ENCODE data around the gene DBF4B. TPM values are rescaled to one million over a fixed set of nuclear protein-coding genes. Genes with fewer than 3 reads are reported as not detected.

The DBF4B gene
- total and polyA plus RNA-seq, 2 of the 13 experiments (the other 11 are each of a cell fraction or from before 2014, with no cell fraction given) = 11.7 to 13.2 TPM

DNA sequence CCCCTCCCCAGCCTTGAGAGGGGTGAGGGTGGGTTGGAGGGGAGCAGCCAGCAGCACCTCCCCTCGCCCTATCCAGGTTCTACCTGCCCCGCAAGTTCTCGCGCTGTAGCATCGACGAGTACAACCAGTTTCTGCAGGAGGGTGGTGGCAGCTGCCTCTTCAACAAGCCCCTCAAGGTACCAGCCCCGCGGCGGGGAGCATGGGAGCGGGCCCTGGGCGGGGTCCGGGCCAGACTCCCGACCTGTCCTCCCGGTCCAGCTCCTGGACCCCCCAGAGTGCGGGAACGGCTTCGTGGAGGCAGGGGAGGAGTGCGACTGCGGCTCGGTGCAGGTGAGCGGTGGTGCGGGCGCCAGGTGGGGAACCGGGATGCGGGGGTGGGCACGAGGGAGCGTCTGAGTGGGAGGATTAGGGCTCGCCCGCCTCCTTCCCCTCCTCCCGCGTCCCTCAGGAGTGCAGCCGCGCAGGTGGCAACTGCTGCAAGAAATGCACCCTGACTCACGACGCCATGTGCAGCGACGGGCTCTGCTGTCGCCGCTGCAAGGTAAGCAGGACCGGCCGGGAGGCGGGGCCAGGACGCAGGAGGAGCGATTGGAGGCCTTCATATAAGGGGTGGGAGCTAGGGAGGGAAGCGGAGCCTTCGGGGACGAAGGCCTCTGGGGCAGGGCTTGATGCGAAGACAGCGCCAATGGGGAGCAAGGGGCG, 66.8 kb downstream of the DBF4B start (continued):
- TF ChIP-seq ZC3H13 (CRISPR knock-in tag; IDR thresholded peaks at IDR 0.05) (0 out of 2 replicates have a peak, but pooled peaks have one; percentile 58), ZFP36 (IDR thresholded peaks at IDR 0.05; ENCODE audit: borderline replicate concordance, low read depth, low read length, partially characterized antibody) (no peak), ZNF605 (CRISPR knock-in tag; IDR thresholded peaks at IDR 0.05) (peak; percentile 61), EZH2 (conservative IDR thresholded peaks at IDR 0.05; ENCODE audit: low read depth, low read length) (no peak), ZSCAN20 (CRISPR knock-in tag; IDR thresholded peaks at IDR 0.05; ENCODE audit: borderline replicate concordance) (no peak), GPN1 (CRISPR knock-in tag; IDR thresholded peaks at IDR 0.05; ENCODE audit: borderline replicate concordance) (peak; percentile 85; the same call in 1 of the 2 replicates), ZNF510 (CRISPR knock-in tag; IDR thresholded peaks at IDR 0.05; ENCODE audit: low read depth) (0 out of 2 replicates have a peak, but pooled peaks have one; percentile 66), DZIP1 (CRISPR knock-in tag; IDR thresholded peaks at IDR 0.05) (no peak), SKIL (CRISPR knock-in tag; IDR thresholded peaks at IDR 0.05; ENCODE audit: borderline replicate concordance) (peak; percentile 62; the same call in 1 of the 2 replicates), ELF3 (CRISPR knock-in tag; IDR thresholded peaks at IDR 0.05) (peak; percentile 24; the same call in 1 of the 2 replicates), ZNF563 (CRISPR knock-in tag; IDR thresholded peaks at IDR 0.05) (peak; percentile 81), PRPF4 (IDR thresholded peaks at IDR 0.05; ENCODE audit: low read depth, low read length, poor library complexity, severe bottlenecking) (no peak), NCOA2 (CRISPR knock-in tag; IDR thresholded peaks at IDR 0.05) (0 out of 2 replicates have a peak, but pooled peaks have one; percentile 5), ZBTB2 (CRISPR knock-in tag; IDR thresholded peaks at IDR 0.05; ENCODE audit: low read depth) (peak; percentile 40; the same call in 1 of the 2 replicates), SRSF1 (optimal IDR thresholded peaks at IDR 0.05; ENCODE audit: low read depth, low read length) (peak; percentile 54), ZNF777 (CRISPR knock-in tag; IDR thresholded peaks at IDR 0.05) (peak; percentile 91)
- TF ChIP-seq, protein P1, sequence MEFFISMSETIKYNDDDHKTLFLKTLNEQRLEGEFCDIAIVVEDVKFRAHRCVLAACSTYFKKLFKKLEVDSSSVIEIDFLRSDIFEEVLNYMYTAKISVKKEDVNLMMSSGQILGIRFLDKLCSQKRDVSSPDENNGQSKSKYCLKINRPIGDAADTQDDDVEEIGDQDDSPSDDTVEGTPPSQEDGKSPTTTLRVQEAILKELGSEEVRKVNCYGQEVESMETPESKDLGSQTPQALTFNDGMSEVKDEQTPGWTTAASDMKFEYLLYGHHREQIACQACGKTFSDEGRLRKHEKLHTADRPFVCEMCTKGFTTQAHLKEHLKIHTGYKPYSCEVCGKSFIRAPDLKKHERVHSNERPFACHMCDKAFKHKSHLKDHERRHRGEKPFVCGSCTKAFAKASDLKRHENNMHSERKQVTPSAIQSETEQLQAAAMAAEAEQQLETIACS (CRISPR knock-in tag; IDR thresholded peaks at IDR 0.05) = no peak
- TF ChIP-seq, protein P2, sequence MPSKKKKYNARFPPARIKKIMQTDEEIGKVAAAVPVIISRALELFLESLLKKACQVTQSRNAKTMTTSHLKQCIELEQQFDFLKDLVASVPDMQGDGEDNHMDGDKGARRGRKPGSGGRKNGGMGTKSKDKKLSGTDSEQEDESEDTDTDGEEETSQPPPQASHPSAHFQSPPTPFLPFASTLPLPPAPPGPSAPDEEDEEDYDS (CRISPR knock-in tag; IDR thresholded peaks at IDR 0.05) = peak; percentile 84
- TF ChIP-seq, protein P3, sequence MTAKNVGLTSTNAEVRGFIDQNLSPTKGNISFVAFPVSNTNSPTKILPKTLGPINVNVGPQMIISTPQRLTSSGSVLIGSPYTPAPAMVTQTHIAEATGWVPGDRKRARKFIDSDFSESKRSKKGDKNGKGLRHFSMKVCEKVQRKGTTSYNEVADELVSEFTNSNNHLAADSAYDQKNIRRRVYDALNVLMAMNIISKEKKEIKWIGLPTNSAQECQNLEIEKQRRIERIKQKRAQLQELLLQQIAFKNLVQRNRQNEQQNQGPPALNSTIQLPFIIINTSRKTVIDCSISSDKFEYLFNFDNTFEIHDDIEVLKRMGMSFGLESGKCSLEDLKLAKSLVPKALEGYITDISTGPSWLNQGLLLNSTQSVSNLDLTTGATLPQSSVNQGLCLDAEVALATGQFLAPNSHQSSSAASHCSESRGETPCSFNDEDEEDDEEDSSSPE (CRISPR knock-in tag; IDR thresholded peaks at IDR 0.05) = peak; percentile 75

Measured in HepG2 (cell line).